Measurements from ENCODE around the gene GTPBP1. TPM values are rescaled to one million over a fixed set of nuclear protein-coding genes. Genes with fewer than 3 reads are reported as not detected.

The GTPBP1 gene
- total RNA-seq, 1 experiment from 2014 or later: 108 TPM

GRCh38 chr22:38736257-38736570 is 30.5 kb downstream of the GTPBP1 start:
- H3K4me1 Mint-ChIP-seq: 0 out of 4 replicates have a peak, but pooled peaks cover 0 to 3% of the 10 kb centered on the region in 2 experiments
- H3K27ac Mint-ChIP-seq: no peak overlapping the region
- Histone ChIP-seq H3K56ac (ENCODE audit: insufficient read length, low read depth, low read length) (no peak overlapping the region), H3K4me2 (ENCODE audit: insufficient read depth, insufficient read length, low read length) (no peak overlapping the region), H2BK5ac (ENCODE audit: insufficient read length, low read length) (no peak overlapping the region), H3K23me2 (ENCODE audit: insufficient read length, low read depth, low read length, poor library complexity, severe bottlenecking) (no peaks in the 10 kb centered on the region), H3K14ac (ENCODE audit: insufficient read depth, low read length) (no peak overlapping the region), H3T11ph (ENCODE audit: low read length) (no peak overlapping the region), H3K79me2 (ENCODE audit: insufficient read depth, low read length) (no peaks in the 10 kb centered on the region), H2BK20ac (ENCODE audit: low read depth, low read length, poor library complexity, severe bottlenecking) (no peak overlapping the region), H4K8ac (replicated peaks; ENCODE audit: insufficient read length, low read depth, low read length) (no peak overlapping the region), H3K4me1 (ENCODE audit: insufficient read depth, low read length) (no peaks in the 10 kb centered on the region), H2AFZ (ENCODE audit: low read length) (no peak overlapping the region), H3K79me1 (ENCODE audit: insufficient read depth, low read depth, low read length, poor library complexity, severe bottlenecking) (no peaks in the 10 kb centered on the region), H3K9ac (ENCODE audit: extremely low read depth, insufficient read length, low read length) (no peak overlapping the region), H2BK15ac (ENCODE audit: low read depth, low read length) (no peak overlapping the region), H2BK12ac (ENCODE audit: insufficient read length, low read depth, low read length) (no peak overlapping the region), H3K23ac (ENCODE audit: insufficient read length, low read depth, low read length) (no peak overlapping the region), H2BK120ac (ENCODE audit: low read depth, low read length, poor library complexity, severe bottlenecking) (no peak overlapping the region), H4K20me1 (ENCODE audit: control insufficient read depth, insufficient read depth, insufficient read length) (no peaks in the 10 kb centered on the region), H4K5ac (ENCODE audit: insufficient read length, low read depth, low read length) (no peak overlapping the region), H3K27me3 (ENCODE audit: insufficient read depth, low read length) (no peaks in the 10 kb centered on the region), H3K27ac (ENCODE audit: insufficient read length, low read depth, low read length) (no peak overlapping the region), H3K4ac (ENCODE audit: low read depth, low read length) (no peak overlapping the region), H3K9me3 (ENCODE audit: control insufficient read depth, low read depth, low read length) (no peaks in the 10 kb centered on the region), H2AK5ac (ENCODE audit: insufficient read length, low read length) (no peak overlapping the region), H3K18ac (ENCODE audit: insufficient read length, low read depth, low read length) (no peak overlapping the region), H4K91ac (ENCODE audit: insufficient read length, low read depth, low read length) (no peak overlapping the region)
- H3K9me3 Mint-ChIP-seq: no peaks in the 10 kb centered on the region
- no peak for TF ChIP-seq CTCF (conservative IDR thresholded peaks at IDR 0.05)
- H3K27me3 Mint-ChIP-seq (ENCODE audit: low read depth): no peaks in the 10 kb centered on the region; the same call in 1 of the 2 replicates
- peaks cover 5 to 75% (median 33%) of the 10 kb centered on the region in 3 experiments; a peak in 6 of 7 replicates for H3K36me3 Mint-ChIP-seq (ENCODE audit: insufficient read depth in 1 of 3, low read depth in 3 of 3)
- H3K4me3 Mint-ChIP-seq: no peak overlapping the region
- no CpG with 5 or more reads among the region's 7 CpGs for WGBS (ENCODE audit: extremely low coverage, insufficient read length, low lambda C conversion rate)
- no peak for DNase-seq

Data from H9 (cell line).